Measurements from ENCODE around the gene TNFAIP8.

Gene TNFAIP8

GRCh38 chr5:119355685-119356611, at the start of gene TNFAIP8:
Gene TNFAIP8 (plus strand): TSS chr5:119356019. CDS start chr5:119356091, 72 bp downstream.
- TF ChIP-seq CTCF (conservative IDR thresholded peaks at IDR 0.05; ENCODE audit: low read depth, low read length), result no peak
- peak within 1 kb of the TSS; percentile 75 for H3K4me3 ChIP-seq (ENCODE audit: low read depth, low read length)
- peak; percentile 65 for DNase-seq (ENCODE audit: low read depth)

- no peak for TF ChIP-seq CTCF (conservative IDR thresholded peaks at IDR 0.05; ENCODE audit: low read depth, low read length)
- DNase-seq (ENCODE audit: low read depth), result no peak
- H3K4me3 ChIP-seq (ENCODE audit: low read depth, low read length), result no peak overlapping the region
These were observed 48.6 kb upstream of the TNFAIP8 start for GRCh38 chr5:119307170-119307569.

- no peak for TF ChIP-seq CTCF (conservative IDR thresholded peaks at IDR 0.05; ENCODE audit: low read depth, low read length)
- no peak for DNase-seq (ENCODE audit: low read depth)
- H3K4me3 ChIP-seq (ENCODE audit: low read depth, low read length), result no peak overlapping the region
These were observed 46.5 kb upstream of the TNFAIP8 start for GRCh38 chr5:119309326-119309725.

DNA sequence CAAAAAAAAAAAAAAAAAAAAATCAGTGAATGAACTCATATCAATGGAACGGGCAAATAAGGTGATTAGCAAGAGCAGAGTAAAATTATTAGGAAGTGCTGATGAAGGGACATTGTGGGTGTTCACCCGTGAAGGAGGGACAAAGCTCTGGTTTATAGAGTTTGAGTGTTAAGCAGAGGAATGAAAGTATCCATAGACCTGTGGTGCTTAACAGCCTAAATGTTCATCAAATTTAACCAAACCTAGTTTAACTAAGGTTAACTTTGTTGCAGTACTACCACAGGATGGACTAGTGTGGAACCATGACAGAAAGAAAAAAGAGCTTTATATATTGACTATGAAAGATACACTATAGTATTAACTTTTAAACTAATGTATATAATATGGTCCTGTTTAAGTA, 44.1 kb upstream of the TNFAIP8 start:
- TF ChIP-seq CTCF (conservative IDR thresholded peaks at IDR 0.05; ENCODE audit: low read depth, low read length), result no peak
- DNase-seq (ENCODE audit: low read depth), result no peak
- no peak overlapping the region for H3K4me3 ChIP-seq (ENCODE audit: low read depth, low read length)

GRCh38 chr5:119312403-119312802, 43.4 kb upstream of the TNFAIP8 start:
- no peak for TF ChIP-seq CTCF (conservative IDR thresholded peaks at IDR 0.05; ENCODE audit: low read depth, low read length)
- no peak overlapping the region for H3K4me3 ChIP-seq (ENCODE audit: low read depth, low read length)
- DNase-seq (ENCODE audit: low read depth), result no peak

GRCh38 chr5:119313197-119313596, 42.6 kb upstream of the TNFAIP8 start:
- no peak for TF ChIP-seq CTCF (conservative IDR thresholded peaks at IDR 0.05; ENCODE audit: low read depth, low read length)
- no peak overlapping the region for H3K4me3 ChIP-seq (ENCODE audit: low read depth, low read length)
- DNase-seq (ENCODE audit: low read depth), result no peak

Measured in choroid plexus epithelial cell (primary cell).